ENCODE measurements around the gene HEATR3.

DNA sequence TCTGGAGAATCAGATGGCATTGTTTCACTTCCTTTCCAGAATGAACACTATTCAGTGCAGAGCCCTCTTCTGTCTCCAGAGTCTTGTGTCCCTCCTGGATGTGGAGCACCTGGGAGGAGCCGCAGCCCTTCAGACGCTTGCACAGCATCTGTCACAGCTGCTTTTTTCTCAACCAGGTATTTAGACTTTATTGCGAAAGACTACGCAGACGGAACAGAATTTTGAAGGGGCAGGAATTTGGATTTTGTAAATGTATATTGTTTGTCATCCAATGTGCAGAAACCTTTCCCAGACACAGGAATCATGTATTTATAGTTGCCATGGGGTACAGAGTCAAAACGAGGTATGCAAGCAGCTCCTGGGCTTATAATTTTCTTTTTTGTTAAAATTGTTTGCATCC is 20.4 kb downstream of the HEATR3 start:
- TF ChIP-seq, protein P1, sequence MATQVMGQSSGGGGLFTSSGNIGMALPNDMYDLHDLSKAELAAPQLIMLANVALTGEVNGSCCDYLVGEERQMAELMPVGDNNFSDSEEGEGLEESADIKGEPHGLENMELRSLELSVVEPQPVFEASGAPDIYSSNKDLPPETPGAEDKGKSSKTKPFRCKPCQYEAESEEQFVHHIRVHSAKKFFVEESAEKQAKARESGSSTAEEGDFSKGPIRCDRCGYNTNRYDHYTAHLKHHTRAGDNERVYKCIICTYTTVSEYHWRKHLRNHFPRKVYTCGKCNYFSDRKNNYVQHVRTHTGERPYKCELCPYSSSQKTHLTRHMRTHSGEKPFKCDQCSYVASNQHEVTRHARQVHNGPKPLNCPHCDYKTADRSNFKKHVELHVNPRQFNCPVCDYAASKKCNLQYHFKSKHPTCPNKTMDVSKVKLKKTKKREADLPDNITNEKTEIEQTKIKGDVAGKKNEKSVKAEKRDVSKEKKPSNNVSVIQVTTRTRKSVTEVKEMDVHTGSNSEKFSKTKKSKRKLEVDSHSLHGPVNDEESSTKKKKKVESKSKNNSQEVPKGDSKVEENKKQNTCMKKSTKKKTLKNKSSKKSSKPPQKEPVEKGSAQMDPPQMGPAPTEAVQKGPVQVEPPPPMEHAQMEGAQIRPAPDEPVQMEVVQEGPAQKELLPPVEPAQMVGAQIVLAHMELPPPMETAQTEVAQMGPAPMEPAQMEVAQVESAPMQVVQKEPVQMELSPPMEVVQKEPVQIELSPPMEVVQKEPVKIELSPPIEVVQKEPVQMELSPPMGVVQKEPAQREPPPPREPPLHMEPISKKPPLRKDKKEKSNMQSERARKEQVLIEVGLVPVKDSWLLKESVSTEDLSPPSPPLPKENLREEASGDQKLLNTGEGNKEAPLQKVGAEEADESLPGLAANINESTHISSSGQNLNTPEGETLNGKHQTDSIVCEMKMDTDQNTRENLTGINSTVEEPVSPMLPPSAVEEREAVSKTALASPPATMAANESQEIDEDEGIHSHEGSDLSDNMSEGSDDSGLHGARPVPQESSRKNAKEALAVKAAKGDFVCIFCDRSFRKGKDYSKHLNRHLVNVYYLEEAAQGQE (IDR thresholded peaks at IDR 0.05; ENCODE audit: unreplicated experiment) = no peak
- TF ChIP-seq, protein P2, sequence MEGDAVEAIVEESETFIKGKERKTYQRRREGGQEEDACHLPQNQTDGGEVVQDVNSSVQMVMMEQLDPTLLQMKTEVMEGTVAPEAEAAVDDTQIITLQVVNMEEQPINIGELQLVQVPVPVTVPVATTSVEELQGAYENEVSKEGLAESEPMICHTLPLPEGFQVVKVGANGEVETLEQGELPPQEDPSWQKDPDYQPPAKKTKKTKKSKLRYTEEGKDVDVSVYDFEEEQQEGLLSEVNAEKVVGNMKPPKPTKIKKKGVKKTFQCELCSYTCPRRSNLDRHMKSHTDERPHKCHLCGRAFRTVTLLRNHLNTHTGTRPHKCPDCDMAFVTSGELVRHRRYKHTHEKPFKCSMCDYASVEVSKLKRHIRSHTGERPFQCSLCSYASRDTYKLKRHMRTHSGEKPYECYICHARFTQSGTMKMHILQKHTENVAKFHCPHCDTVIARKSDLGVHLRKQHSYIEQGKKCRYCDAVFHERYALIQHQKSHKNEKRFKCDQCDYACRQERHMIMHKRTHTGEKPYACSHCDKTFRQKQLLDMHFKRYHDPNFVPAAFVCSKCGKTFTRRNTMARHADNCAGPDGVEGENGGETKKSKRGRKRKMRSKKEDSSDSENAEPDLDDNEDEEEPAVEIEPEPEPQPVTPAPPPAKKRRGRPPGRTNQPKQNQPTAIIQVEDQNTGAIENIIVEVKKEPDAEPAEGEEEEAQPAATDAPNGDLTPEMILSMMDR (conservative IDR thresholded peaks at IDR 0.05; ENCODE audit: low read depth in 2 of 2) = no peak
- no peak for TF ChIP-seq EZH2 (IDR thresholded peaks at IDR 0.05; ENCODE audit: low read depth, unreplicated experiment)
- no peak for TF ChIP-seq EZH2phosphoT487 (IDR thresholded peaks at IDR 0.05; ENCODE audit: unreplicated experiment)
- TF ChIP-seq POLR2AphosphoS5 (IDR thresholded peaks at IDR 0.05; ENCODE audit: low read depth) = no peak
- TF ChIP-seq CREB1 (CRISPR knock-in tag; IDR thresholded peaks at IDR 0.05; ENCODE audit: low read depth) = no peak
- TF ChIP-seq STAT1 (IDR thresholded peaks at IDR 0.05; ENCODE audit: unreplicated experiment) = no peak
- no peak for TF ChIP-seq JUNB (IDR thresholded peaks at IDR 0.05; ENCODE audit: unreplicated experiment)
- TF ChIP-seq ZNF114 (CRISPR knock-in tag; IDR thresholded peaks at IDR 0.05) = no peak
- TF ChIP-seq, protein P3, sequence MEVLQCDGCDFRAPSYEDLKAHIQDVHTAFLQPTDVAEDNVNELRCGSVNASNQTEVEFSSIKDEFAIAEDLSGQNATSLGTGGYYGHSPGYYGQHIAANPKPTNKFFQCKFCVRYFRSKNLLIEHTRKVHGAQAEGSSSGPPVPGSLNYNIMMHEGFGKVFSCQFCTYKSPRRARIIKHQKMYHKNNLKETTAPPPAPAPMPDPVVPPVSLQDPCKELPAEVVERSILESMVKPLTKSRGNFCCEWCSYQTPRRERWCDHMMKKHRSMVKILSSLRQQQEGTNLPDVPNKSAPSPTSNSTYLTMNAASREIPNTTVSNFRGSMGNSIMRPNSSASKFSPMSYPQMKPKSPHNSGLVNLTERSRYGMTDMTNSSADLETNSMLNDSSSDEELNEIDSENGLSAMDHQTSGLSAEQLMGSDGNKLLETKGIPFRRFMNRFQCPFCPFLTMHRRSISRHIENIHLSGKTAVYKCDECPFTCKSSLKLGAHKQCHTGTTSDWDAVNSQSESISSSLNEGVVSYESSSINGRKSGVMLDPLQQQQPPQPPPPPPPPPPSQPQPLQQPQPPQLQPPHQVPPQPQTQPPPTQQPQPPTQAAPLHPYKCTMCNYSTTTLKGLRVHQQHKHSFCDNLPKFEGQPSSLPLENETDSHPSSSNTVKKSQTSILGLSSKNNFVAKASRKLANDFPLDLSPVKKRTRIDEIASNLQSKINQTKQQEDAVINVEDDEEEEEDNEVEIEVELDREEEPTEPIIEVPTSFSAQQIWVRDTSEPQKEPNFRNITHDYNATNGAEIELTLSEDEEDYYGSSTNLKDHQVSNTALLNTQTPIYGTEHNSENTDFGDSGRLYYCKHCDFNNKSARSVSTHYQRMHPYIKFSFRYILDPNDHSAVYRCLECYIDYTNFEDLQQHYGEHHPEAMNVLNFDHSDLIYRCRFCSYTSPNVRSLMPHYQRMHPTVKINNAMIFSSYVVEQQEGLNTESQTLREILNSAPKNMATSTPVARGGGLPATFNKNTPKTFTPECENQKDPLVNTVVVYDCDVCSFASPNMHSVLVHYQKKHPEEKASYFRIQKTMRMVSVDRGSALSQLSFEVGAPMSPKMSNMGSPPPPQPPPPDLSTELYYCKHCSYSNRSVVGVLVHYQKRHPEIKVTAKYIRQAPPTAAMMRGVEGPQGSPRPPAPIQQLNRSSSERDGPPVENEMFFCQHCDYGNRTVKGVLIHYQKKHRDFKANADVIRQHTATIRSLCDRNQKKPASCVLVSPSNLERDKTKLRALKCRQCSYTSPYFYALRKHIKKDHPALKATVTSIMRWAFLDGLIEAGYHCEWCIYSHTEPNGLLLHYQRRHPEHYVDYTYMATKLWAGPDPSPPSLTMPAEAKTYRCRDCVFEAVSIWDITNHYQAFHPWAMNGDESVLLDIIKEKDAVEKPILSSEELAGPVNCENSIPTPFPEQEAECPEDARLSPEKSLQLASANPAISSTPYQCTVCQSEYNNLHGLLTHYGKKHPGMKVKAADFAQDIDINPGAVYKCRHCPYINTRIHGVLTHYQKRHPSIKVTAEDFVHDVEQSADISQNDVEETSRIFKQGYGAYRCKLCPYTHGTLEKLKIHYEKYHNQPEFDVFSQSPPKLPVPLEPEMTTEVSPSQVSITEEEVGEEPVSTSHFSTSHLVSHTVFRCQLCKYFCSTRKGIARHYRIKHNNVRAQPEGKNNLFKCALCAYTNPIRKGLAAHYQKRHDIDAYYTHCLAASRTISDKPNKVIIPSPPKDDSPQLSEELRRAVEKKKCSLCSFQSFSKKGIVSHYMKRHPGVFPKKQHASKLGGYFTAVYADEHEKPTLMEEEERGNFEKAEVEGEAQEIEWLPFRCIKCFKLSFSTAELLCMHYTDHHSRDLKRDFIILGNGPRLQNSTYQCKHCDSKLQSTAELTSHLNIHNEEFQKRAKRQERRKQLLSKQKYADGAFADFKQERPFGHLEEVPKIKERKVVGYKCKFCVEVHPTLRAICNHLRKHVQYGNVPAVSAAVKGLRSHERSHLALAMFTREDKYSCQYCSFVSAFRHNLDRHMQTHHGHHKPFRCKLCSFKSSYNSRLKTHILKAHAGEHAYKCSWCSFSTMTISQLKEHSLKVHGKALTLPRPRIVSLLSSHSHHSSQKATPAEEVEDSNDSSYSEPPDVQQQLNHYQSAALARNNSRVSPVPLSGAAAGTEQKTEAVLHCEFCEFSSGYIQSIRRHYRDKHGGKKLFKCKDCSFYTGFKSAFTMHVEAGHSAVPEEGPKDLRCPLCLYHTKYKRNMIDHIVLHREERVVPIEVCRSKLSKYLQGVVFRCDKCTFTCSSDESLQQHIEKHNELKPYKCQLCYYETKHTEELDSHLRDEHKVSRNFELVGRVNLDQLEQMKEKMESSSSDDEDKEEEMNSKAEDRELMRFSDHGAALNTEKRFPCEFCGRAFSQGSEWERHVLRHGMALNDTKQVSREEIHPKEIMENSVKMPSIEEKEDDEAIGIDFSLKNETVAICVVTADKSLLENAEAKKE (CRISPR knock-in tag; IDR thresholded peaks at IDR 0.05) = no peak
